GM12878 (cell line): ENCODE measurements around the gene CA5A. TPM values are rescaled to one million over a fixed set of nuclear protein-coding genes. Genes with fewer than 3 reads are reported as not detected.

Source experiments
- BACH1 ChIP-seq: fragments of 450-650 bp; IDR thresholded peaks from 2 replicates; pipeline ENCODE4 v1.6.1; 2017; ENCODE audit warnings: mild to moderate bottlenecking, borderline replicate concordance
- BHLHE40 ChIP-seq, 2 experiments: fragments of 450-650 bp in 1 of 2; IDR thresholded peaks; 2 replicates each; pipeline ENCODE4 v1.6.1; 2011 to 2017; ENCODE audit warnings: low read depth in 2 of 2, borderline replicate concordance in 1 of 2, improper control_type of control experiment in 1 of 2, low read length in 1 of 2, mild to moderate bottlenecking in 1 of 2
- BMI1 ChIP-seq: fragments of 450-650 bp; IDR thresholded peaks from 2 replicates; pipeline ENCODE4 v1.6.1; 2016; ENCODE audit warnings: mild to moderate bottlenecking, moderate library complexity, borderline replicate concordance
- CREM ChIP-seq: IDR thresholded peaks from 2 replicates; pipeline ENCODE4 v1.6.1; 2014; ENCODE audit warnings: antibody characterized with exemption, low read depth
- EP300 ChIP-seq, 2 experiments: fragments of 150-350 bp in 1 of 2; IDR thresholded peaks; 2 replicates each; pipeline ENCODE4 v1.6.1; 2011 to 2012; ENCODE audit warnings: low read depth in 2 of 2, low read length in 2 of 2, borderline replicate concordance in 1 of 2, improper control_type of control experiment in 1 of 2, inconsistent platforms in 1 of 2; ENCODE audit not compliant: control insufficient read depth in 1 of 2
- FOS ChIP-seq: IDR thresholded peaks from 3 replicates; pipeline ENCODE4 v1.6.1; 2011; ENCODE audit warnings: borderline replicate concordance; ENCODE audit not compliant: insufficient read length; ENCODE audit errors: extremely low read depth
- IKZF1 ChIP-seq: fragments of 450-650 bp; conservative IDR thresholded peaks from 2 replicates; pipeline ENCODE4 v1.6.1; 2017; ENCODE audit warnings: antibody characterized with exemption, mild to moderate bottlenecking
- KDM1A ChIP-seq: fragments of 200-600 bp; sonication (generic); IDR thresholded peaks from 2 replicates; pipeline ENCODE4 v1.6.1; 2016; ENCODE audit warnings: borderline replicate concordance
- POLR2AphosphoS2 ChIP-seq: IDR thresholded peaks from 2 replicates; pipeline ENCODE4 v1.6.1; 2011; ENCODE audit warnings: low read depth, mild to moderate bottlenecking, low read length, improper control_type of control experiment, moderate library complexity
- POLR2AphosphoS5 ChIP-seq: IDR thresholded peaks from 2 replicates; pipeline ENCODE4 v1.6.1; 2011; ENCODE audit warnings: mild to moderate bottlenecking, low read length, inconsistent platforms
- SPI1 ChIP-seq: IDR thresholded peaks from 2 replicates; pipeline ENCODE4 v1.6.1; 2011; ENCODE audit warnings: low read depth, mild to moderate bottlenecking, low read length, moderate library complexity, borderline replicate concordance; ENCODE audit not compliant: insufficient read depth
- SRF ChIP-seq, 2 experiments: IDR thresholded peaks; 2 replicates each; pipeline ENCODE4 v1.6.1; 2011; ENCODE audit warnings: low read depth in 2 of 2, low read length in 2 of 2, mild to moderate bottlenecking in 1 of 2, moderate library complexity in 1 of 2
- TCF12 ChIP-seq: IDR thresholded peaks from 2 replicates; pipeline ENCODE4 v1.6.1; 2011; ENCODE audit warnings: low read depth, mild to moderate bottlenecking, low read length
- polyA plus RNA-seq, 11 experiments: library from polyadenylated mRNA; depleted of rRNA in 4 of 11; unstranded in 6 of 11; stranded (reverse) in 5 of 11; fragments of >200 nt; fragmentation: Nextera tagmentation in 4 of 11; fragmentation: Illumina TruSeq in 1 of 11; extraction: Ambion mirVana in 4 of 11; extraction: Trizol in 1 of 11; gene quantifications; 1 replicate in 1 of 11; 2 replicates in 10 of 11; pipeline versions ENCODE4 v1.2.1 to v1.2.3, GENCODE V29; 2011 to 2016; ENCODE audit warnings: inconsistent platforms in 2 of 11, missing spikeins in 2 of 11, low read depth in 1 of 11
- total RNA-seq, 4 experiments: library from RNA; depleted of rRNA in 3 of 4; stranded (reverse); fragments of >200 nt in 3 of 4; fragmentation: Illumina TruSeq in 1 of 4; extraction: Trizol in 1 of 4; gene quantifications; 2 replicates each; pipeline versions ENCODE4 v1.2.1 to v1.2.3, GENCODE V29; 2013 to 2021

The CA5A gene
- total and polyA plus RNA-seq, 10 of the 15 experiments (the other 5 are each of a cell fraction or from before 2014, with no cell fraction given), result not detected

DNA sequence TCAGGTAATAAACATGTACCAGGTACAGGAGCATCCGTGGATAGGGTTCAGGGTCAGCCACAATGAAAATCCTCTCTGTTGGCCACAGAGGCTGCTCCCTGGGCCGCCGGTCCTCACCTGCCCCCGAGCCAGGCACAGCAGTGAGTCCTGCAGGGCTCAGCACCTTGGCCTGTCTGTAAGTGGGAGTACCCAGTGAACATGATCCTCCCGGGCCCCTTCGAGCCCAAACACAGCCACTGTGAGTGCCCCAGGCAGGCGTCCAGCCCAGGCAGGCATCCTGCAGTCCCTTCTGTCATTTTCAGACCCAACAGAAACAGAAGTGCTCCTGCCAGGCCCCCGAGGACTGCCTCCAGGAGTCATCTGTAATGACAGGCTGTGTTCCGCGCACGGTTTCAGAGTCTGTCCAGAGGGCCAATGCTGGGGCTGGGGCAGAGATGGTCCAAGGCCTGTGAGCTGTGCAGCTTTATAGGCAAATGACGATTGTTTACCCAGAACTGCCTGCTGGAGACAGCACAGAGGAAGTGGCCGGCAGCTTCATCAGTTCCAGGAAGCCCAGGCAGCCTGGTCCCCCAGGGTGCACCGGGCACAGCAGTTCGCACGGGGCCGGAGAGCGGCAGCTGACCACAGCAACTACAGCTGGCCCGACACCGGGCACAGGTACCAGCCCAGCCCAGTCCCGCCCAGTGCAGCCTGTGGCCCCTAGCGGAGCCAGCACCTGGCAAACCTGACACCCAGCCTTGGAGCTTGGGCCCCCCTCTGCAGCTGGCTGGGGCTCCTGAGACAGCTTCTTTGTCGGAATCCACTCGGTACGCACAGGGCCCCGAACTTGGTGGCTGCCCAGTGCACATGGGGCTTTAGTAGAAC is 80.2 kb downstream of the CA5A start (continued):
- TF ChIP-seq SRF (IDR thresholded peaks at IDR 0.05; ENCODE audit: low read depth in 2 of 2, low read length in 2 of 2) (no peak), POLR2AphosphoS5 (no peak; the same call in 1 of the 2 replicates), IKZF1 (no peak), BHLHE40 (IDR thresholded peaks at IDR 0.05; ENCODE audit: borderline replicate concordance in 1 of 2, low read depth in 2 of 2, low read length in 1 of 2) (peak in 1 of 2 experiments; percentile 20; a peak in 1 of 4 replicates), FOS (no peak), BACH1 (no peak), POLR2AphosphoS2 (no peak), BMI1 (no peak), CREM (no peak), TCF12 (0 out of 2 replicates have a peak, but pooled peaks have one; percentile 13), EP300 (IDR thresholded peaks at IDR 0.05; ENCODE audit: borderline replicate concordance in 1 of 2, control insufficient read depth in 1 of 2, low read depth in 2 of 2, low read length in 2 of 2) (no peak), SPI1 (peak; percentile 69; the same call in 1 of the 2 replicates), KDM1A (no peak)
